SK-N-SH (cell line): ENCODE data around the gene NAPEPLD.
"Not testable (repeated sequence)": the region's sequence is repeated elsewhere in the genome, so short reads cannot be mapped to it uniquely, and the experiment has no call there.

Experiments
- CTCF ChIP-seq: fragments of 200-600 bp; sonication (generic); IDR thresholded peaks from 2 replicates; pipeline ENCODE4 v1.6.1; 2017; ENCODE audit warnings: antibody characterized with exemption, mild to moderate bottlenecking, moderate library complexity
- ELF1 ChIP-seq: IDR thresholded peaks from 2 replicates; pipeline ENCODE4 v1.4.0; 2012
- EP300 ChIP-seq, 2 experiments: IDR thresholded peaks; 2 replicates each; pipeline versions ENCODE4 v1.4.0 to v1.6.1; 2012; ENCODE audit warnings: borderline replicate concordance in 1 of 2, low read depth in 1 of 2, low read length in 1 of 2
- EZH2phosphoT487 ChIP-seq: fragments of 200-600 bp; sonication (generic); IDR thresholded peaks from 2 replicates; pipeline ENCODE4 v1.6.1; 2017; ENCODE audit warnings: low read depth, mixed run types, mild to moderate bottlenecking, antibody characterized with exemption, moderate library complexity, borderline replicate concordance
- GATA2 ChIP-seq: sonication (generic); formaldehyde crosslinking; IDR thresholded peaks from 2 replicates; pipeline ENCODE4 v1.5.0; 2020; ENCODE audit warnings: mild to moderate bottlenecking, missing genetic modification reagents
- MAX ChIP-seq: IDR thresholded peaks from 2 replicates; pipeline ENCODE4 v1.4.0; 2012; ENCODE audit warnings: low read depth
- RAD21 ChIP-seq: IDR thresholded peaks from 2 replicates; pipeline ENCODE4 v1.6.1; 2012; ENCODE audit warnings: mild to moderate bottlenecking, low read length
- RCOR1 ChIP-seq: fragments of 150-350 bp; IDR thresholded peaks from 2 replicates; pipeline ENCODE4 v1.6.1; 2017; ENCODE audit warnings: antibody characterized with exemption, low read length
- SIN3A ChIP-seq: IDR thresholded peaks from 2 replicates; pipeline ENCODE4 v1.6.1; 2012; ENCODE audit warnings: low read depth, mild to moderate bottlenecking, low read length, moderate library complexity, borderline replicate concordance
- YY1 ChIP-seq: IDR thresholded peaks from 2 replicates; pipeline ENCODE4 v1.4.0; 2012; ENCODE audit warnings: low read depth, mild to moderate bottlenecking

GRCh38 chr7:103151993-103152676 is 3.2 kb upstream of the NAPEPLD start:
- TF ChIP-seq SIN3A; CTCF; RCOR1; GATA2; ELF1; MAX; EP300 (IDR thresholded peaks at IDR 0.05; ENCODE audit: borderline replicate concordance in 1 of 2, low read depth in 1 of 2, low read length in 1 of 2); YY1; EZH2phosphoT487; RAD21: not testable (repeated sequence)
